K562 (cell line): Measurements from ENCODE around the gene PSMC4. TPM values are rescaled to one million over a fixed set of nuclear protein-coding genes. Genes with fewer than 3 reads are reported as not detected.

ENCODE experiments used
- ELF2 ChIP-seq: fragments of 250-450 bp; sonication (Bioruptor Pico); IDR thresholded peaks from 2 replicates; pipeline ENCODE4 v1.5.0; 2021; ENCODE audit warnings: mild to moderate bottlenecking
- EZH2 ChIP-seq: IDR thresholded peaks from 2 replicates; pipeline ENCODE4 v1.6.1; 2012; ENCODE audit warnings: low read depth, mild to moderate bottlenecking, inconsistent platforms, low read length, borderline replicate concordance
- FOXJ3 ChIP-seq: sonication (generic); formaldehyde crosslinking; IDR thresholded peaks from 2 replicates; pipeline ENCODE4 v1.4.0; 2020; ENCODE audit warnings: mild to moderate bottlenecking, missing genetic modification reagents
- GABPB2 ChIP-seq: fragments of 250-450 bp; sonication (Bioruptor Pico); conservative IDR thresholded peaks from 2 replicates; pipeline ENCODE4 v1.5.1; 2021; ENCODE audit warnings: mild to moderate bottlenecking
- GTF2F1 ChIP-seq: IDR thresholded peaks from 2 replicates; pipeline ENCODE4 v1.6.1; 2011; ENCODE audit warnings: low read depth, low read length, improper control_type of control experiment
- NR2C1 ChIP-seq, 2 experiments: fragments of 450-650 bp; IDR thresholded peaks; 2 replicates each; pipeline ENCODE4 v1.6.1; 2017; ENCODE audit warnings: mild to moderate bottlenecking in 2 of 2, antibody characterized with exemption in 1 of 2, inconsistent platforms in 1 of 2, missing compliant biosample characterization in 1 of 2, missing genetic modification characterization in 1 of 2
- POLR3G ChIP-seq: IDR thresholded peaks from 2 replicates; pipeline ENCODE4 v1.6.1; 2011; ENCODE audit not compliant: insufficient read length, insufficient replicate concordance; ENCODE audit errors: extremely low read depth
- RBM14 ChIP-seq: fragments of 200-400 bp; formaldehyde crosslinking; IDR thresholded peaks from 2 replicates; pipeline ENCODE4 v1.6.1; 2018; ENCODE audit warnings: low read depth, mild to moderate bottlenecking, low read length, moderate library complexity, borderline replicate concordance; ENCODE audit not compliant: insufficient read depth
- RFX5 ChIP-seq: IDR thresholded peaks from 2 replicates; pipeline ENCODE4 v1.6.1; 2011; ENCODE audit warnings: low read depth, mild to moderate bottlenecking, improper control_type of control experiment, low read length
- RNF219 ChIP-seq: fragments of 250-450 bp; sonication (Bioruptor Pico); IDR thresholded peaks from 2 replicates; pipeline ENCODE4 v1.5.0; 2022; ENCODE audit warnings: mild to moderate bottlenecking
- SLC30A9 ChIP-seq: fragments of 250-450 bp; sonication (Bioruptor Pico); IDR thresholded peaks from 2 replicates; pipeline ENCODE4 v1.8.0; 2022; ENCODE audit warnings: mild to moderate bottlenecking, moderate library complexity
- SRSF3 ChIP-seq: fragments of 200-400 bp; formaldehyde crosslinking; IDR thresholded peaks from 2 replicates; pipeline ENCODE4 v1.6.1; 2016; ENCODE audit warnings: mild to moderate bottlenecking, low read length, moderate library complexity; ENCODE audit not compliant: insufficient read depth
- SUPT5H ChIP-seq: fragments of 450-650 bp; IDR thresholded peaks from 2 replicates; pipeline ENCODE4 v1.6.1; 2016
- TSC22D4 ChIP-seq: fragments of 450-650 bp; IDR thresholded peaks from 2 replicates; pipeline ENCODE4 v1.6.1; 2016; ENCODE audit warnings: missing genetic modification characterization, missing biosample characterization, control low read depth
- VEZF1 ChIP-seq: fragments of 200-800 bp; sonication (Bioruptor generic); IDR thresholded peaks from 2 replicates; pipeline ENCODE4 v1.6.1; 2017; ENCODE audit warnings: missing genetic modification characterization, missing compliant biosample characterization
- ZBTB12 ChIP-seq: fragments of 250-450 bp; sonication (Bioruptor Pico); IDR thresholded peaks from 2 replicates; pipeline ENCODE4 v1.4.0; 2020
- ZFP36 ChIP-seq: fragments of 150-350 bp; IDR thresholded peaks from 2 replicates; pipeline ENCODE4 v1.6.1; 2018; ENCODE audit warnings: low read length, low read depth; ENCODE audit not compliant: partially characterized antibody
- ZKSCAN1 ChIP-seq: fragments of 150-350 bp; IDR thresholded peaks from 2 replicates; pipeline ENCODE4 v1.6.1; 2016; ENCODE audit warnings: low read depth, low read length
- ZNF146 ChIP-seq: IDR thresholded peaks from one replicate; pipeline ENCODE4 v1.6.1; 2018; ENCODE audit warnings: missing compliant biosample characterization; ENCODE audit not compliant: unreplicated experiment
- ZNF280A ChIP-seq: fragments of 450-650 bp; IDR thresholded peaks from 2 replicates; pipeline ENCODE4 v1.6.1; 2018; ENCODE audit warnings: mild to moderate bottlenecking, low read depth; ENCODE audit not compliant: partially characterized antibody
- ZNF57 ChIP-seq: fragments of 450-650 bp; formaldehyde crosslinking; IDR thresholded peaks from 2 replicates; pipeline ENCODE4 v1.4.0; 2020; ENCODE audit warnings: mild to moderate bottlenecking, moderate library complexity
- ZNF780A ChIP-seq: fragments of 250-450 bp; sonication (Bioruptor Pico); IDR thresholded peaks from 2 replicates; pipeline ENCODE4 v1.5.0; 2021; ENCODE audit warnings: mild to moderate bottlenecking
- polyA plus RNA-seq, 8 experiments: library from polyadenylated mRNA; depleted of rRNA in 4 of 8; stranded (reverse) in 5 of 8; unstranded in 3 of 8; fragments of >200 nt; fragmentation: Nextera tagmentation in 2 of 8; fragmentation: Illumina TruSeq in 1 of 8; extraction: Ambion mirVana in 2 of 8; extraction: Trizol in 1 of 8; gene quantifications; 2 replicates each; pipeline versions ENCODE4 v1.2.1 to v1.2.3, GENCODE V29; 2011 to 2014; ENCODE audit warnings: inconsistent platforms in 1 of 8, missing spikeins in 1 of 8
- total RNA-seq, 7 experiments: library from RNA; depleted of rRNA in 6 of 7; stranded (reverse); fragments of >200 nt in 6 of 7; fragmentation: Illumina TruSeq in 2 of 7; extraction: Trizol in 2 of 7; gene quantifications; 2 replicates each; pipeline versions ENCODE4 v1.2.1 to v1.2.3, GENCODE V29; 2011 to 2021; ENCODE audit warnings: low replicate concordance in 1 of 7

The PSMC4 gene
- total and polyA plus RNA-seq, 9 of the 15 experiments (the other 6 are each of a cell fraction or from before 2014, with no cell fraction given) = 45.9 to 475 (median 142) TPM

GRCh38 chr19:39996811-39997637 lies 26.1 kb downstream of the PSMC4 start, which contains the start of gene ZNF546 (continued):
- no peak for TF ChIP-seq ZNF57 (CRISPR knock-in tag)
- TF ChIP-seq RNF219 (CRISPR knock-in tag) = no peak
- TF ChIP-seq TSC22D4 (tag) = no peak
- no peak for TF ChIP-seq ZBTB12
- no peak for TF ChIP-seq SRSF3
- no peak for TF ChIP-seq GTF2F1
- no peak for TF ChIP-seq ZNF280A
- TF ChIP-seq FOXJ3 = no peak
- TF ChIP-seq ZNF146 = no peak
- TF ChIP-seq EZH2 = no peak
- no peak for TF ChIP-seq SLC30A9 (CRISPR knock-in tag)
- TF ChIP-seq GABPB2 (CRISPR knock-in tag) = no peak
- TF ChIP-seq POLR3G = no peak
- no peak for TF ChIP-seq RBM14
- peak; percentile 94 for TF ChIP-seq SUPT5H
- TF ChIP-seq ZKSCAN1 = no peak; the same call in 1 of the 2 replicates
- peak; percentile 26; the same call in 1 of the 2 replicates for TF ChIP-seq VEZF1 (CRISPR knock-in tag)
- no peak for TF ChIP-seq ELF2 (CRISPR knock-in tag)
- no peak for TF ChIP-seq RFX5
- no peak for TF ChIP-seq ZFP36
- TF ChIP-seq ZNF780A = no peak
- peak; percentile 56; the same call in 1 of the 2 replicates for TF ChIP-seq NR2C1 (IDR thresholded peaks at IDR 0.05)
- TF ChIP-seq NR2C1 (tag; IDR thresholded peaks at IDR 0.05) = peak; percentile 78; the same call in 1 of the 2 replicates
